HPDE6-E6E7 (cell line): ENCODE measurements around the gene SH2D6.

ENCODE experiments used
- DNase-seq: peaks from one replicate; pipeline ENCODE4 v3.0.0; 2011; ENCODE audit warnings: missing footprints; ENCODE audit errors: extremely low spot score

SH2D6 gene

DNA sequence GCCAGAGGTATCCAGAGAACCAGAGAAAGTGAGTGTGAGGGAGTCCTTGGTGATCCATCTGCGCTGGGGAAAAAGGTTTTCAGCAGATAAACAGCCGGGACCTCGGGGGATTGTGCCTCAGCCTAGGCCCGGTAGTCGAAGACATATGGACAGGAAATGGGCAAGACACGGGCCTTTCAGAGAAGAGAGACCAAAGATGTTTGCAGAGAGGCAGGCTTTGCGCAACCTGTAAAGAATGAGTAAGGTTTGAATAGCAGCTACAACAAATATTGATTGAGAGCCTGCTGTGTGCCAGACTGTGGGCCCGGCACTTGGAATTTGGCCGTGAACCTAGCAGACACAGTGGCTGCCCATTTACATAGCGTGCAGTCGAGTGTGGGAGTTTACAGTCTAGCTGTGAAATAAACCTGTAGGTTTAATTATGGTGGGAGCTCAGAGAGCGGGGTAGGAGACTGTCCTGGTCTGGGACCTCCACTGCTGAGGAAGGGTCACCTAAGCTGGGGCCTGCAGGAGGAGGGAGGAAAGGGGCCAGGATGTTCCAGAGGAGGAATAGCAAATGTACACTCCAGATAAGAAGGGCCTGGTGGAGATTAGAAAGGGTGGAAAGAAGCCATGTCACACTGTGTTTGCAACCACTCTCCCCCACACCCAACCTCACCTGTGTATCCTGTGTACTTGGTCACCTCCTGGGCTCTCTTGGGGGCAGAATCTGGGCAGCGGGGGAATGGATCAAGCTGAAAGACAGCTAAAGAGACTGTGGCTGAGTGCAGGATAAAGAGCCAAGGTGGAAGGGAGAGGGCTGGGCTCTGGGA lies 3.0 kb downstream of the SH2D6 start:
- no peak for DNase-seq

DNA sequence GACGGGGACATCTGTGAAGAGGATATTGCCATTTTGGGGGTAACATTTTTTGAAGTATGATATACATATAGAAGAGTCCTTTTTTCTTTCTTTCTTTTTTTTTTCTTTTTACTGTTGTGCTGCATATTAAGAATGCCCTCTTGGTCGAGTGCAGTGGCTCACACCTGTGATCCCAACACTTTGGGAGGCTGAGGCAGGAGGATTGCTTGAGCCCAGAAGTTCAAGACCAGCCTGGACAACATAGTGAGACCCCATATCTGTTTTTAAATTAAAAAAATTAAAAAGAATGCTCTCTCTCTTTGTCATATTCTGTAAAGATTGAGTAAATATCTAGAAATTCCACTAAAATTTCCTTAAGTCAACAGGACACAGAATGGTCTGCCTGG lies 3.6 kb downstream of the SH2D6 start:
- no peak for DNase-seq

DNA sequence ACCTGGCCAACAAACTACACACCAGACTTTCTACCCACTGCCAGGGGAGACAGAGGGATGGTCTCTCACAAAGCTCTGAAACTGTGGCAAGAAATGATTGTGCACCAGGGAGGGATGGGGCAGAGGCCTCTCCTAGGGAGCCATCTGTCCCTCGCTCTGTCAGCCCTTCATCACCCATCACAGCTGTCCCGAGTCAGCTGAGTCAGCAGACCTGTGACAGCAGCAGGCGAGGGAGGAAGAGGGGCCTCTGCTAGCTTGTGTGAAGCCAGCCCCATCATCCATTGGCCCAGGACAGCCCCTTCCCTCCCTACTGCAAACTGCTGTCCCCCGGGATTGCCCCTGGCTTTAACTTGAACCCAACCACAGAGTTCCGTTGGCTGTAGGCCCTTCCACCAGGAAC lies 5.0 kb downstream of the SH2D6 start:
- no peak for DNase-seq

DNA sequence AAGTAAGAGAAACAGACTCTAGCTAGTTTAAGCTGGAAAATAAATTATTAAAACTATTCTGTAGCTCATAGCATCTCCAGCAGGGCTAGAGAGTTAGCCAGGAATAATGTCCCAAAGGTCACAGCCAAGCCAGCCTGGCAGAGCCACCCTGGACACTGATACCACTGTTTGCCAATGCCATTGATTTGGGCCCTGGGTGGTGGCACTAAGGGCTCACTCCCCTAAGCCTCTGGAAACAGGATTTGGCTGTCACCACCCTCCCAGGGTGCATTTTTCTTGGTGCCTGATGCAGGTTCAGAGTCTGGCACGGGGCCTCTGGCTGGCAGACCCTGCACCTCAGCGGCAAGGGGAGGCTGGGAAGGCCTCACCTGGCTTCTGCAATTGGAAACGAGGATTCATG lies 7.1 kb downstream of the SH2D6 start:
- DNase-seq, result no peak

DNA sequence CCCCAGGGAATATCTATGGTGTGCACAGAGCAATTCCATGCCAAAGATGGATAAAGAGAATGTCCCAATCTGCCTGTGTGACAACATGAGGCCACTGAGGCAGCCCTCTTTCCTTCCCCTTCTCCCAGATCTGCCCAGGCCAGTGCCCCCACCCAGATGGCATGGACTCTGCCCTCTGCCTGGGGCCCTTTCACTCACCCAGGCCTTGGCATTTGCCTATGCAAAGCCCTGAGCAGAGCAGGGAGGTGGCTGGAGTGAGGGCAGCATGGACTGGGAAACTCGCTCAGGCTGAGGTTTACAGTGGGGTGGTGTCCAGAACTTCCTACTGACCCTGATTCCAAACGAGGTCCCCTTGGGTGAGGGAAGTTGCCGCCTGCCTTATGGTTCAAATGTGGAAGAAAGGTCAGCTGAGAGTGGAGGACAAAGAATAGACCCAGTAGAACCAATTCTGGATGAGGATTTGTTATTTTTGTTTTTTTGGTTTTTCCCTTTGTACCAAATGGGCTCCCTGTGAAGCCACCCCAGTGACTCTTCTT lies 8.9 kb downstream of the SH2D6 start:
- DNase-seq, result no peak

DNA sequence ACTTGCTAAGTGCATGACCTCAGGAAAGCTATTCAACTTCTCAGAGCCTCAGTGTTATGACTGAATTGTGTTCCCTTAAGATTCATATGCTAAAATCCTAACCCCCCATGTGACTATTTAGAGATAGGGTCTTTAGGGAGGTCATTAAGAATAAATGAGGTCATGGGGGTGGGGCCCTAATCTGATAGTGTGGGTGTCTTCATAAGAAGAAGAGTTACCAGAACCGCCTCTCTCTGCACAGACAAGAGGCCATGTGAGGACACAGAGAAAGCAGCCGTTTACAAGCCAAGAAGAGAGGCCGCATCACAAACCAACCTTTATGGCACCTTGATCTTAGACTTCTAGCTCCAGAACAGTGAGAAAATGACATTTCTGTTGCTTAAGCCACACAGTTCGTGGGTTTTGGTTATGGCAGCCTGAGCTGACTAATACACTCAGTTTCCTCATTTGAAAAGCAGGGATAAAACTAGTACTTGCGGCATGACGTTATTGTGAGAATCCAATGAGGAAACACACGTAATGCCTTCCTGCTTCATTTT lies 9.9 kb downstream of the SH2D6 start:
- DNase-seq, result no peak

DNA sequence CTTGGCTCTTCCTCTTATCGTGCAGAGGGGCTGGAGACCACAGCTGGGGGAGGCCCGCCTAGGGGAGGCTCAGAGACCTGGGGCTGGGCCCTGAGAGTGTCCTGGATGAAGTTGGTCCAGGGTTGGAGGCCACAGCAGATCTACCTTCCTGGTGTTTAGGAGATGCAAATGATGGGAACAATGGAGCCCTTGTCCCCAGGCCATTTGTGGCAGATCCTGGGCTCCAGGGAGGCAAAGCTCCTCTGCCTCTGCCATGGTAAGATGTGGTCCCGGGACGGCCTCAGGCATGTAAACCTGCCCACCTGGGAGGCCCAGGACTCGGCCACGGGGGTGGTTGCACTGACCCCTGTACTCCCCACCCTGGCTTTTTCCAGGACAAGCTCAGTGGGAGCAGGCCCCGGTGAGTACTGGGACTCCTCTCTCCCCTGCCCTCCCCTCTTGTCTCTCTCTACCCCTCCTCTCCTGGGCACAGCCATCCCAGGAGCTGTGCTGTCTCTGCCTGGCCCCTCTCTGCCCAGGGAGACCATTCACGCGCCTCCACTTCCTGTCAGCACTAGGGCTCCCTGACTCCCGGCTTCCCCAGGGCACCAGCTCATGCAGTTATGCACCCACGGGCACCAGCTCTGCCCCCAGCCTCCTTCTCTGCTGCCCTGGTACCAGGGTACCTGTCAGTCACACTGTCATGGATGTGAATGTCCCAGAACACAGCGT lies 10.9 kb downstream of the SH2D6 start:
- no peak for DNase-seq

DNA sequence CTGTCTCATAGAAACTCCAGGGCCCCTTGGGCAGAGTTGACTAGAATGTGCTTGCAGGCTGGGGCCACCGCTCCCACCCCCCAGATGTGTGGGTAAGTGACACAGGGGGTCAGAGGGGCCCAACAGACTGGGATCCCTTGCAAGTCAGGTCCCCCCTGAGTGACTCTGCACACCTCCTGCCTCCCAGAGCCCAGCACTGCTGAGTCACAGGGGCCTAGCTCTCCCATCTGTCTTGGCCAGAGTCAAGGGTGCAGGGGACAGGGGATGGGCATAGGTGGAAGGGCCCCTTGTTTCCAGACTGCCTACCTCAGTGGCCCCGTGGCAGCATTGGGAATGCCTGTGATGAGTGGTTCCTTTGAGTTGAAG lies 11.4 kb downstream of the SH2D6 start:
- no peak for DNase-seq

DNA sequence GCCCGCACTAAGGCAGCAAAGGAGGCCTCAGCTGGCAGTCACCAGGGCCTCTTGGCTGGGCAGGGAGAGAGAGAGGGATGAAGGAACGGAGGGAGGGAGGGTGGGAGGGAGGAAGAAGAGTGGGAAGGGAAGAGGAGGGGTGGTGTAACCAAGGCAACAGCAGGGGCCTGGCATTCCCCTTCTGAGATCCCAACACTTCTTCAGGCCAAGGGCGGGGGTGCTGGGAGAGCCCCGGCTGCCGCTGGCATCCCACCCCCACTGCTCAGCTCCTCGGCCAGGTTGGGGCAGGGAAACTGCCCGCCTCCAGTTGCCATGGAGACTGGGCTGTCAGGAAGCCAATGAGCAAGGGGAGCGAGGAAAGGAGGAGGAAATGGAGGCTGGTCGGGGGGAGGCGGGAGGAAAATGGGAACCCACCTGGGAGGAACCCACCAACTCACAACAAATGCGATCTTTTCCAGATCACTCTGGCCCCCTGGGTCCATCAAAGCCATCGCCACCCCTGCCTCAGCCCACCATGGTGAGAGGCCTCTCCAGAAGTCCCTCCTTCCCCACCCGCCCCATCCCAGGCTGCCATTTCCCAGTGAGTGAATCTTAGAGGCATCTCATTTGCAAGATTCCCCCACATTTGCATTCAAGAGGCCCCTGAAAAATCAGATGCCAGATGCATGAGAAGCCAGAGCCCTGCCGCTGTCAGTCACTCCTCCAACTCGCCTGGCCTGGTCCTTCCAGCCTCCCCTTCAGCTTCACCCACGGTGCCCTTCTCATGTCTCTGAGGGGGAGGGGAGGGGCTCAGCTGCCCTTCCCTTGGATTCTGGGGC lies 12.4 kb downstream of the SH2D6 start:
- DNase-seq, result no peak

DNA sequence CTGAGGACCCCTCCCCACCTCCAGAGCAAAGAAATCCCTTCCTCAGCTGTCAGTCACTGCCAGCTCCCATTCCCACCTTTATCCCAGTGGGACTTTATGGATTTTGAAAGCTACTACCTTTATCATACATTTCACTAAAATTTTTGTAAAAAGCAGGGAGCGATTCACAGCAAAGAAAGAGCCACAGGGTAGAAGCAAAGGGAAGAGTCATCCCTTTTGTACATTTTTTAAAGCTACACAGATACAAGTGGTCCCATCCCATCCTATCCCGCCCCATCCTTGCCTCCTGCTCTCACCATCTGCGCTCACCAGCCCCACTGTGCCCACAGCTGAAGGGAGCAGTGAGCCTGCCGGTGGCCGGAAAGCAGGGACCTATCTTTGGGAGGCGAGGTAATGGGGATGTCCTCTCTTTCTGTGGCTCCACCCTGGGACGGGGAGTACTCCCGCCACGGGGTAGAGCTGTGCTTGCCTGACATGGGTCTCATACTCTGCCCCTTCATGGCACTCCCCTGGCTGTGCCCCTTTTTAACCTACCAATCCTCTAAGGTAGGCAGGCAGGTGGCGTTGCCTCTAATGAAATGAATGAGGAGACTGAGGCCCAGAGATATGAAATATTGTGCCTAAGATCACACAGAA lies 13.2 kb downstream of the SH2D6 start:
- no peak for DNase-seq

DNA sequence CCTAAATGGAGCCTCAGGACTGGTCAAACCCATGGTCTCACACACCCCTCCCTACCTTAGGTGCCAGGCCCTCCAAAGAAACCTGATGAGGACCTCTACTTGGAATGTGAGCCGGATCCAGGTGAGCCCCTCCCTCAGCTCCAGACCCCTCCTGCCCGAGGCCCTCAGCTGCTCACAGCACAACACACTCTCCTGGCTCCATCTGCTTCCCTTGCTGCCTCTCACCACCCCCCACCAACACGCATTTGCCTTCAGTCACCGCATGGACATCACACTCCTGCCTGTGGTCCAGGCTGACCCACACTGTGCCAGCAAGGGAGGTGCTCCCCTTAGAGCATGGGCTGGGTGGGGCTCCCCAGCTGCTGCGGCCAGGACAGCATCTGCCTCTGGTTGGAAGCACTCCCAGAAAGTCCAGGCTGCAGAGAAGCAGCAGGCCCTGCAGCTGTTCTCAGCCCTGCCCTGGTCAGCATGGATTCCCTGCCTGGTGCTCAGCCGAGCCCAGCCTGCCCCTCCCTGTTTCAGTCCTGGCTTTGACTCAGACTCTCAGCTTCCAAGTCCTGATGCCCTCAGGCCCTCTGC lies 15.1 kb downstream of the SH2D6 start:
- peak; percentile 71 for DNase-seq

DNA sequence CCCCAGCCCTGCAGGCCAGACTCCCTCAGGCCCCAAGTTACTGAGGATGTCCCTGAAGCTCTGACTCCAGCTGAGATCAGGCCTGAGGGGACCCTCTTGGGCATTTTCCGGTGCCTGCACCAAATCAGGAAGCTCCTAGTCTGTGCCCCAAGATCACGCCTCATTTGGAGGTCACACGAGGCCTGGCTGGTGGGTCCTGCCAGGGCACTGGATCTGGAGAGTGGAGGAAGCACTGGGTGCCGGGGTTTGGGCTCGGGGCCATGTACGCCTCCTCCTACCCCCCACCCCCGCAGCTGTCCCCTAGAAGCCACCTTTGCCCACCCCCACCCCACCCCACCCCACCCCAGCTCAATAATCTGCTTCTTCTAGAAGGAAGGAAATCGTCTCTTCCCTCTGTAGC lies 16.2 kb downstream of the SH2D6 start:
- DNase-seq, result no peak

DNA sequence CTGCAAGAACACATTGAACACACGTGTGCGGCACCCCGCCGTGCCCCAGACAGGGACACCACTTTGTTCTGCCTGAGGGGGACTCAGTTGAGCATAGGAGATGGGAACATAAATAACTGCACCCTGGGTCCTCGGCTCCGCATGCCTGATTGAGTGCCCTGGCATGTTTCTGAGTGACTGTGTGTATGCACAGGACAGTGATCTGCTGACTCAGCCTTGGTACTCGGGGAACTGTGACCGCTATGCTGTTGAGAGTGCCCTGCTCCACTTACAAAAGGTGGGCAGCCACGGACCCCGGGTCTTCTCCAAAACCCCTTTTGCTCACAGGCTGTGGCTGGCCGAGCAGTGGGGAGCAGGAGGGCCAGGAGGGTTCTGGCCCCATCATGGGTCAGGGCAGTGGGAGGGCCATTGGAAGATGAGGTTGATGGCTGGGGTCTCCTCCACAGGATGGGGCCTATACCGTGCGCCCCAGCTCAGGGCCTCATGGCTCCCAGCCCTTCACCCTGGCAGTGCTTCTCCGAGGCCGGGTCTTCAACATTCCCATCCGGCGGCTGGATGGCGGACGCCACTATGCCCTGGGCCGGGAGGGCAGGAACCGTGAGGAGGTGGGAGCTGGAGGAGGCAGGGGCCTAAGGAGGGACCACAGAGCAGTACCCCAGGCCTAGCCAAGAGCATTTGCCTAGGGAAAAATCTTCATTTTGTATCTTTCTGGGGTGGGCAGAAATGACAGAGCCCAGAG lies 16.9 kb downstream of the SH2D6 start:
- no peak for DNase-seq

DNA sequence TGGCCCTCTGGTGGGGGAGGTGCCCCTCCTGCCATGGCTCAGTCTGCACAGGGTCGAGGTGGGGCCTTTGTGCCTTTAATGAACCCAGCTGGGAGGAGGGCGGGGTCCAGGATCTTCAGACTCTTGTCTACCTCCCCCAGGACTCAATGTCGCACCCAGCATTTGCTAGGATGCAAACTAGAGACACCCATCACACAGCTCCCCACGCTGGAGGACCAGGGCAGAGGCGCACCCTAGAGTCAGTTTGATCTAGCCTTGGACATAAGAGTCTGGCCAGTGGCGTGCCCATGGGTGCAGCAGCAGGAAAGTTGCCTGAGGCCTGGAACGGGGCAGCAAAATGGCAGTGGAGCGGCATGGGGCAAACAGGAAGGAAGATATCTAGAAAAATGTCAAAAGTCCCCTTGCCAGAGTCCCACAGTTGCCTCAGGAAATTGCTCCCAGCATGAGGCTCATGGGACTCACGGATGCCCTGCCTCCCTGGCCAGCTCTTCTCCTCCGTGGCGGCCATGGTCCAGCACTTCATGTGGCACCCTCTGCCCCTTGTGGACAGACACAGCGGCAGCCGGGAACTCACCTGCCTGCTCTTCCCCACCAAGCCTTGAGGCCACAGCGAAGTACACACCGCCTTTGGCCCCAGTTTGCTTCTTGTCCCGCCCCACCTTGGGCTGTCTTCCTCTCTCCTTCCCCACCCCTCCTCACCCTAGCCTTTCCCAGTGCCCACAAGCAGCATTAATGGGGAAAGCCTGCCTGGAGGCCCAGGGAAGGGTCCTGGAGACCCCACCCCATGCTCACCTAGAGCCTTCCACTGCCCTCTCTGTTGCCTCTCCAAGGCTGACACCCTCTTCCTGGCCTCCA lies 17.7 kb downstream of the SH2D6 start:
- DNase-seq, result no peak

DNA sequence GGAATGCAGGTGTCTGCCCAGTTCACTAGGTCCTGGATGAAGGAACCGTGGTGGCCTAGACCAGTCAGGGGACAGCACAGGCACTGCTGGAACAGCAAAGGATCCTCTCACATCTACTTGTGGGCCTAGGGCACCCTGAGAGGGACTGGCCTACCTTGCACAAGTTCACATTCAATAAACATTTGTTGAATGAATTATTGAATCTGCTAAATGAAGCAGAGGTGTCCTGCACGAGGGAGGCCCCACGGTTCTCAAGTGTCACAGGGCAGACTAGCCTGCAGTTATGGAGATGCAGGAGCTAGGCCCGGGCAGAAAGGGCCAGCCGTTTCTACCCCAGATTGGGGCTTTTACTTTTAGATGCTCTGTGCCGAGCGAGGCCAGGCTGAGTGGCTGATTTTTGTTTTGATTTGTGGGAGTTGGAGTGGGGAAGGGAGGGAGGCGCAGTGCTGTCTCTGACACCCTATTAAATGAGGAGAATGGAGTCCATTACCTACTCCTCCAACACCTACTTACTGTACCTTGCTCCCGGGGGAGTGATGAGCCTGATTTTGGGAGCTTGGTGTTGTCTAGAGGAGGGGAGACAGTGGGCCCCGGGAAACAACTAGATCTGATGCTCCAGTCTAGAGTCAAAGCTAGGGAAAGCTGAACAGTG lies 18.4 kb downstream of the SH2D6 start:
- no peak for DNase-seq

DNA sequence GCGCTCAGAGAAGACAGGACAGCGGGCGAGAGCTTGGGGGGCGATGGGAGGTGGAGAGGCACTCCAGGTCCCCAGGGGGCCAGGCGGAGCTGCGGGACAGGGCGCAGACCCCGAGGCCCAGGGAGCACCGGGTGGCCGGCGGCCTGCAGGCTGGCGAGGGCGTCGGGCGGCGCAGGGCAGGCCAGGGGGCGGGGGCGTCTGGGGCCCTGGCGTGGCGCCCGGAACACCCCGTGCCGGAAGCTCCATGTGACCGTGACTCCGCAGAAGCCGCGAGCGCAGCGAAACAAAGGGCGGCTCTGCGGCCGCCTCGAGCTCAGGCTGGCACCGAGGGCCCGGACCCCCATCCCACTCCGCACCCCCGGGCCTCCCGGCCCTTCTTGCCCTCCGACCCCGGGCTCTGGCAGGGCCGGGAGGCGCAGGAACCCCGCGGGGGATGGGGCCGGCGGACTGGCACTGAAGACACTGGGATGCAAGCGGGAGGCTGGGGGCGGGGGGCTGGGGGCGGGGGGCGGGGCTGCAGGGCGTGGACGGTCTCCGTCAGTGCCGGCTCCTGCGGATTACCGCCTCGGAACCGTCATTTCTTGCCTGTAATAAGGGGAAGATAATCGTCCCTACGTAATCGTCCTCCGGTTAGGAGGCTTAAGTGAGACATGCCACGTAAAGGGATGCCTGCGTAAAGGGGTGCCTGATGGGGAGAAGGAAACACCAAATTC lies 19.1 kb downstream of the SH2D6 start:
- DNase-seq, result no peak

DNA sequence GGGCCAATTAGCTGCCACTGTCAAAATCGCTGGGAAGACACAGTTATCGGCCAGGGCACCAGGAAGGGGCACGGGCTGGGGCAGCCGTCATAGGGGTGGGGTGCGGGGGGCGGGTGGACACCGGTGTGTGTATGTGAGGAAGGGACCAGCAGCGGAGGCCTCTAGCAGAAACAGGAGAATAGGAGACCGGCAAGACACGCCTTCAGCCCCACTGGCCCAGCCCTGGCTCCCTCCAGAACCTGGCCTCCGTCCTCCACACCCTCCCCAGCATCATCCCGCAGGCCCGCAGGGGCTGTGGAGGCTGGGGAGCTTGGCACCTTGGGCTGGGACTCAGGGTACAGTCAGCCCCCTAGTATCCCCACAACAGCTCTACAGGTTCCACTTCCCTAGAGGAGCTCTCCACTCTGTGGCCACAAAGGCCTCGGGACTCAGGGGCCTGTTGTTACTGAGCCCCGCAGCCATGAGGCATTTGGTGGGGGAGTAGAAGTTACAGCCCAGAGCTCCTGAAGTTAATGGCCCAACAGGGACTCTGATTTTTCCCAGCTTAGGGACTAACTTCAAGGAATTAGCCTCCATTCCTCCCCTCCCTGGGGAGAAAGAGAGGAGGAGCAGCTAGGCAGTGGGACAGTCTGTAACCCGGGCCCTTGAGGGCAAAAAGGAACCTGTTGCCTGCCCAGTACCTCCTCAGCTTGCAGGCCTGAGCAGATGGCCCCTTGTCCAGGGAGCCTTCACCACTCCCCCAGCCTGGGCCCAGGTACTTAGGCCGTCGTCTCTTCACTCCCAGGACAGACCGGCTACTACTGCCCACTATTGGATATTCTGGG lies 19.9 kb downstream of the SH2D6 start:
- DNase-seq, result no peak
